PFSK-1 (cell line): Measurements from ENCODE around the gene USP7.

Experiments
- POLR2AphosphoS5 ChIP-seq: IDR thresholded peaks from 2 replicates; pipeline ENCODE4 v1.6.1; 2012; ENCODE audit warnings: low read depth, mild to moderate bottlenecking, control low read depth, low read length, moderate library complexity
- TF ChIP-seq, protein P1 (sequence below), 2 experiments: IDR thresholded peaks; 2 replicates each; pipeline versions ENCODE4 v1.6.1 to v1.8.0; 2011 to 2012; ENCODE audit warnings: low read depth in 2 of 2, low read length in 2 of 2, control low read depth in 1 of 2, inconsistent platforms in 1 of 2, mild to moderate bottlenecking in 1 of 2, moderate library complexity in 1 of 2; ENCODE audit not compliant: insufficient read depth in 1 of 2

DNA sequence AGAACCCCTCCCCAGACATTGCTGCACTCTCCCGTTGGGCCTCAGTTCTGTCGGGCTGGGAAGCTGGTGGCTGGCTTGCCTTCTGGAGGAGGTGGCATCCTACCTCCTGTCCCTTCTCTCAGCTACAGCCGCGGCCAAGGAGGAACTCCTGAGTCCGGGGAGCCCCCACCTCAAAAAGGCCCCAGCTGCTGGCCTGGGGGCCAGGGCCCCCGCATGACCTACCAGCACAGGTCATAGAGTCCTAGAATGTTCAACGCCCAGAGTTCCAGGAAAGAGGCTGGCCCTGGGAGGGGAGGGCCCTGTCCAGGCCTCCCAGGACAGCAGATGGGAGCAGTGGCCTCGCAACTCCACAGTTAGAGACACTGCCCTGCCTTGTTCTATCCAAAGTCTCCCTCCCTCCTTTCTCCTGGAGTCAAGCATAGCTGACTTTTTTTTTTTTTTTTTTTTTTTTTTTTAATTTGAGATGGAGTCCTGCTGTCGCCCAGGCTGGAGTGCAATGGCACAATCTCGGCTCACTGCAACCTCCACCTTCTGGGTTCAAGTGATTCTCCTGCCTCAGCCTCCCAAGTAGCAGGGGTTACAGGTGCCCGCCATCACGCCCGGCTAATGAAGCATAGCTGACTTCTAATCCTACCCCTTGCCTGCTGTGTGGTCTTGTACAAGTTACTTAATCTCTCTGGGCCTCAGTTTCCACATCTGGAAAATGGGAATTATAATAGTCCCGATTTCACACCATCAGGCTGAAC is 102.0 kb downstream of the USP7 start:
- no peak for TF ChIP-seq POLR2AphosphoS5
- TF ChIP-seq, protein P1, sequence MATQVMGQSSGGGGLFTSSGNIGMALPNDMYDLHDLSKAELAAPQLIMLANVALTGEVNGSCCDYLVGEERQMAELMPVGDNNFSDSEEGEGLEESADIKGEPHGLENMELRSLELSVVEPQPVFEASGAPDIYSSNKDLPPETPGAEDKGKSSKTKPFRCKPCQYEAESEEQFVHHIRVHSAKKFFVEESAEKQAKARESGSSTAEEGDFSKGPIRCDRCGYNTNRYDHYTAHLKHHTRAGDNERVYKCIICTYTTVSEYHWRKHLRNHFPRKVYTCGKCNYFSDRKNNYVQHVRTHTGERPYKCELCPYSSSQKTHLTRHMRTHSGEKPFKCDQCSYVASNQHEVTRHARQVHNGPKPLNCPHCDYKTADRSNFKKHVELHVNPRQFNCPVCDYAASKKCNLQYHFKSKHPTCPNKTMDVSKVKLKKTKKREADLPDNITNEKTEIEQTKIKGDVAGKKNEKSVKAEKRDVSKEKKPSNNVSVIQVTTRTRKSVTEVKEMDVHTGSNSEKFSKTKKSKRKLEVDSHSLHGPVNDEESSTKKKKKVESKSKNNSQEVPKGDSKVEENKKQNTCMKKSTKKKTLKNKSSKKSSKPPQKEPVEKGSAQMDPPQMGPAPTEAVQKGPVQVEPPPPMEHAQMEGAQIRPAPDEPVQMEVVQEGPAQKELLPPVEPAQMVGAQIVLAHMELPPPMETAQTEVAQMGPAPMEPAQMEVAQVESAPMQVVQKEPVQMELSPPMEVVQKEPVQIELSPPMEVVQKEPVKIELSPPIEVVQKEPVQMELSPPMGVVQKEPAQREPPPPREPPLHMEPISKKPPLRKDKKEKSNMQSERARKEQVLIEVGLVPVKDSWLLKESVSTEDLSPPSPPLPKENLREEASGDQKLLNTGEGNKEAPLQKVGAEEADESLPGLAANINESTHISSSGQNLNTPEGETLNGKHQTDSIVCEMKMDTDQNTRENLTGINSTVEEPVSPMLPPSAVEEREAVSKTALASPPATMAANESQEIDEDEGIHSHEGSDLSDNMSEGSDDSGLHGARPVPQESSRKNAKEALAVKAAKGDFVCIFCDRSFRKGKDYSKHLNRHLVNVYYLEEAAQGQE (IDR thresholded peaks at IDR 0.05; ENCODE audit: insufficient read depth in 1 of 2, low read depth in 2 of 2, low read length in 2 of 2) = no peak
